Endothelial cell of umbilical vein (primary cell): ENCODE data around the gene CTBP2. TPM values are rescaled to one million over a fixed set of nuclear protein-coding genes. Genes with fewer than 3 reads are reported as not detected.
A peak's percentile ranks its signal among the peaks of the same experiment; 100 is the strongest.

Experiments used
- BruUV-seq: library from RNA; stranded (reverse); fragments of 400-500 nt; replicated peaks from 2 replicates; lab custom pipeline; 2021; lab: Mats Ljungman, UMichigan
- CTCF ChIA-PET: fragments of 300-600, 350-600 bp; sonication (Branson Sonifier 250); formaldehyde crosslinking; loops from one replicate; lab custom pipeline; 2021; ENCODE audit warnings: antibody characterized with exemption, inconsistent platforms; lab: Charles Lee
- POLR2A ChIA-PET: fragments of 300-600, 350-600 bp; sonication (Branson Sonifier 250); formaldehyde crosslinking; loops from one replicate; lab custom pipeline; 2021; ENCODE audit warnings: antibody characterized with exemption, inconsistent platforms; lab: Charles Lee
- DNase-seq: peaks from one replicate; pipeline ENCODE4 v3.0.0-alpha.2; 2011; ENCODE audit warnings: low read depth, low spot score
- FAIRE-seq: peaks from 2 replicates; lab custom pipeline; 2011; peaks lifted over from hg19 to GRCh38; lab: Jason Lieb, UNC
- H2AFZ ChIP-seq: 2 replicates; pipeline ENCODE4 v1.6.0; 2012; ENCODE audit warnings: low read depth, low read length, control low read depth, inconsistent platforms
- H3K27ac ChIP-seq: 2 replicates; pipeline ENCODE4 v1.5.1; 2011; ENCODE audit warnings: low read depth, mild to moderate bottlenecking, control low read depth, low read length, moderate library complexity; ENCODE audit not compliant: insufficient read depth
- H3K27me3 ChIP-seq, 2 experiments: 2 replicates each; pipeline versions ENCODE4 v1.6.0 to v1.6.1; 2011; ENCODE audit warnings: low read length in 2 of 2, mixed read lengths in 1 of 2; ENCODE audit not compliant: control insufficient read depth in 2 of 2, insufficient read depth in 2 of 2
- H3K36me3 ChIP-seq, 2 experiments: 2 replicates in 1 of 2; 3 replicates in 1 of 2; pipeline ENCODE4 v1.5.1; 2011; ENCODE audit warnings: low read length in 2 of 2, mild to moderate bottlenecking in 1 of 2, moderate library complexity in 1 of 2; ENCODE audit not compliant: control insufficient read depth in 2 of 2, insufficient read depth in 2 of 2; ENCODE audit errors: extremely low read depth in 1 of 2
- H3K4me1 ChIP-seq: 3 replicates; pipeline ENCODE4 v1.5.1; 2011; ENCODE audit warnings: mild to moderate bottlenecking, low read length; ENCODE audit not compliant: control insufficient read depth, insufficient read depth; ENCODE audit errors: extremely low read depth
- H3K4me2 ChIP-seq: 2 replicates; pipeline ENCODE4 v1.6.1; 2011; ENCODE audit warnings: low read length, control low read depth, mixed read lengths; ENCODE audit not compliant: insufficient read depth
- H3K4me3 ChIP-seq, 3 experiments: fragments of 200-600 bp in 1 of 3; sonication (generic), shearing (Covaris generic) in 1 of 3; replicated peaks in 1 of 3; 2 replicates each; pipeline ENCODE4 v1.5.1; 2011 to 2016; ENCODE audit warnings: control low read depth in 3 of 3, low read length in 3 of 3, mild to moderate bottlenecking in 2 of 3, inconsistent platforms in 1 of 3, low read depth in 1 of 3, moderate library complexity in 1 of 3; ENCODE audit not compliant: insufficient read depth in 1 of 3
- H3K79me2 ChIP-seq: 2 replicates; pipeline ENCODE4 v1.6.0; 2012; ENCODE audit warnings: low read length, inconsistent platforms; ENCODE audit not compliant: control insufficient read depth, insufficient read depth
- H3K9ac ChIP-seq: replicated peaks from 2 replicates; pipeline ENCODE3; 2011; ENCODE audit warnings: low read length, control low read depth; ENCODE audit not compliant: insufficient read depth; ENCODE audit errors: extremely low read depth
- H3K9me1 ChIP-seq: replicated peaks from 3 replicates; pipeline ENCODE4 v1.6.0; 2011; ENCODE audit warnings: mild to moderate bottlenecking, low read length; ENCODE audit not compliant: control insufficient read depth, insufficient read depth; ENCODE audit errors: extremely low read depth
- H3K9me3 ChIP-seq: replicated peaks from 2 replicates; pipeline ENCODE4 v1.5.1; 2012; ENCODE audit warnings: low read length, inconsistent platforms; ENCODE audit not compliant: control insufficient read depth, insufficient read depth
- H4K20me1 ChIP-seq: replicated peaks from 2 replicates; pipeline ENCODE3; 2011; ENCODE audit warnings: mild to moderate bottlenecking, low read length; ENCODE audit not compliant: control insufficient read depth, insufficient read depth; ENCODE audit errors: extremely low read depth
- FOS ChIP-seq: IDR thresholded peaks from 2 replicates; pipeline ENCODE4 v1.6.1; 2011; ENCODE audit warnings: mild to moderate bottlenecking, low read length, moderate library complexity, borderline replicate concordance; ENCODE audit not compliant: insufficient read depth
- GATA2 ChIP-seq: IDR thresholded peaks from 2 replicates; pipeline ENCODE4 v1.7.0; 2011; ENCODE audit warnings: low read depth, mild to moderate bottlenecking, moderate library complexity, mixed read lengths, low read length; ENCODE audit not compliant: insufficient read length, insufficient read depth
- JUN ChIP-seq: IDR thresholded peaks from 2 replicates; pipeline ENCODE4 v1.6.1; 2011; ENCODE audit warnings: borderline replicate concordance, low read depth; ENCODE audit not compliant: insufficient read length, insufficient read depth
- MYC ChIP-seq: IDR thresholded peaks from one replicate; pipeline ENCODE4 v1.6.1; 2011; ENCODE audit warnings: mild to moderate bottlenecking, low read depth, low read length
- POLR2A ChIP-seq: IDR thresholded peaks from 2 replicates; pipeline ENCODE4 v1.6.1; 2012; ENCODE audit warnings: low read depth, mild to moderate bottlenecking, control low read depth, low read length
- POLR2AphosphoS5 ChIP-seq: IDR thresholded peaks from 2 replicates; pipeline ENCODE4 v1.6.1; 2012; ENCODE audit warnings: low read depth, mild to moderate bottlenecking, control low read depth, low read length, moderate library complexity; ENCODE audit not compliant: insufficient read depth
- dilution Hi-C: fragments of 300-500 bp; cut with MboI; formaldehyde crosslinking; loops from one replicate; pipeline ENCODE4 v1.15.0; 2019; ENCODE audit warnings: low sequenced_read_pairs; ENCODE audit not compliant: extremely low pct_ligation_motif_present
- intact Hi-C: fragments of 100-400 bp; cut with micrococcal nuclease; formaldehyde crosslinking; loops from one replicate; pipeline ENCODE4 v1.10.0; 2022
- polyA plus RNA-seq, 4 experiments: library from polyadenylated mRNA; depleted of rRNA in 3 of 4; stranded (reverse) in 3 of 4; unstranded in 1 of 4; fragments of >200 nt; gene quantifications; 2 replicates each; pipeline versions ENCODE4 v1.2.1 to v1.2.3, GENCODE V29; 2011 to 2012; ENCODE audit warnings: missing spikeins in 1 of 4
- total RNA-seq: library from RNA; stranded (reverse); gene quantifications from 2 replicates; pipeline ENCODE4 v1.2.3, GENCODE V29; 2021
- TF ChIP-seq, protein P1 (sequence below), 2 donors: IDR thresholded peaks; 1 replicate in 1 of 2; 2 replicates in 1 of 2; pipeline ENCODE4 v1.5.1; 2011; ENCODE audit warnings: low read length in 2 of 2, mild to moderate bottlenecking in 2 of 2, moderate library complexity in 2 of 2, control low read depth in 1 of 2, inconsistent platforms in 1 of 2, low read depth in 1 of 2; ENCODE audit not compliant: insufficient read depth in 1 of 2; ENCODE audit errors: extremely low read depth in 1 of 2
- TF ChIP-seq, protein P2 (sequence below): IDR thresholded peaks from 2 replicates; pipeline ENCODE4 v1.6.1; 2011; ENCODE audit not compliant: insufficient read depth, insufficient read length

CTBP2 gene
- total and polyA plus RNA-seq, 2 donors (not counting 3 experiments of a cell fraction or from before 2014, with no cell fraction given), result 118 to 128 TPM

DNA sequence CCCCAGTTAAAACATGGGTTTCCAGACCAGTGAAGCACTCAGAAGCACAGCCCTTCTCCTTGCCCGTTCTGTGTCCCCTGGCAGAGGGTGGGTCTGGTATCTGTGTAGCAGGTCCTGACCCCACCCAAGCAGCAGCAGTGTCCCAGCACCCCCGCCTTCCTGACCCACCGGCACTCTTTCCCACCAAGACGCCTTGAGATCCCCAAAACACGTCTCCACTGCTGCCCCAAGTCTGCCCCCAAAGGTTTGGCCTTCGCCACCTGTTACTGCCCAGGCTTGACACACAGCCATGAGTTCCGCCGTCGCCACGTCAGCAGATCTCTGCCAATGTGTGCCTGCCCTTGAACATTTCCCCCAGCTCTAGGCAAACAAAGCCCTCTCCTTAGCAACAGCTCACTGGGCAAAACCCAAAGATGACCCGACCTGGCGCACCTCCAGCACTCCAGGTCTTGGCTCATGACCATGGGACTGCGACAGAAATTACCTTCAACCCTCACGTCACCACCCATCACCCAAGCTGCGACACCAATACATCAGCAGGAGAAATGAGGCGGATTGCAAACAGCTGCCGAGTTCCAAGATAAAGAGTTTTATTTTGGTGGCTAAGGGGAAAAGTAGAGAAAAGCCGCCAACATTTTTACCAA is 75.6 kb downstream of the CTBP2 start:
- FAIRE-seq, result no peak
- no peak overlapping the region for H2AFZ ChIP-seq

DNA sequence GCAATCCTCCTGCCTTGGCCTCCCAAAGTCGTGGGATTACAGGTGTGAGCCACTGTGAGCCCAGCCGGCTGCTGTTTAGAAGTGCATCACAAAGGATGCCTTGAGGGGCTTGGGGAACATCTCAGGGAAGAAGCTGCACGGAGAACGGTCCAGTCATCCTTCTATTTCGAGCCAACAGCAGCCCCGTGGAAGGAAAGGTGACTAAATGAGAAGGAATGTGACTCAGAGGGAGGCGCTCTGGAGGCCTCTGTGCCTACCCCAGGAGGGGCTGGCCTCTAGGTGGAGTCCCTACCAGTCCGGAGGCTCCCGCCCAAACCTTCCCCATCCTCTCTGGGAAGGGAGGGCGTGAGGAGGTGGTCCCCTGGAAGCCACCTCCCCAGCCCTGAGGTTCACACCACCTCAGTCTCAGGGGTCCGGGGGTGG is 76.2 kb downstream of the CTBP2 start:
- Histone ChIP-seq H3K9me3 (no peaks in the 10 kb centered on the region), H3K4me1 (peaks cover 51% of the 10 kb centered on the region), H3K27me3 (no peaks in the 10 kb centered on the region), H3K4me2 (peak overlapping the region; percentile 23), H3K9ac (peak overlapping the region; percentile 76), H3K27ac (peak overlapping the region; percentile 91), H3K4me3 (no peak overlapping the region), H3K36me3 (peaks cover 2 to 19% of the 10 kb centered on the region in 2 experiments), H3K9me1 (no peaks in the 10 kb centered on the region), H3K79me2 (peaks cover 72% of the 10 kb centered on the region), H4K20me1 (no peaks in the 10 kb centered on the region), H2AFZ (no peak overlapping the region)
- TF ChIP-seq, protein P1, sequence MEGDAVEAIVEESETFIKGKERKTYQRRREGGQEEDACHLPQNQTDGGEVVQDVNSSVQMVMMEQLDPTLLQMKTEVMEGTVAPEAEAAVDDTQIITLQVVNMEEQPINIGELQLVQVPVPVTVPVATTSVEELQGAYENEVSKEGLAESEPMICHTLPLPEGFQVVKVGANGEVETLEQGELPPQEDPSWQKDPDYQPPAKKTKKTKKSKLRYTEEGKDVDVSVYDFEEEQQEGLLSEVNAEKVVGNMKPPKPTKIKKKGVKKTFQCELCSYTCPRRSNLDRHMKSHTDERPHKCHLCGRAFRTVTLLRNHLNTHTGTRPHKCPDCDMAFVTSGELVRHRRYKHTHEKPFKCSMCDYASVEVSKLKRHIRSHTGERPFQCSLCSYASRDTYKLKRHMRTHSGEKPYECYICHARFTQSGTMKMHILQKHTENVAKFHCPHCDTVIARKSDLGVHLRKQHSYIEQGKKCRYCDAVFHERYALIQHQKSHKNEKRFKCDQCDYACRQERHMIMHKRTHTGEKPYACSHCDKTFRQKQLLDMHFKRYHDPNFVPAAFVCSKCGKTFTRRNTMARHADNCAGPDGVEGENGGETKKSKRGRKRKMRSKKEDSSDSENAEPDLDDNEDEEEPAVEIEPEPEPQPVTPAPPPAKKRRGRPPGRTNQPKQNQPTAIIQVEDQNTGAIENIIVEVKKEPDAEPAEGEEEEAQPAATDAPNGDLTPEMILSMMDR (IDR thresholded peaks at IDR 0.05; ENCODE audit: extremely low read depth in 1 of 2, insufficient read depth in 1 of 2, low read depth in 1 of 2, low read length in 2 of 2), result peak; percentile 28 to 52
- no peak for TF ChIP-seq POLR2A
- peak; percentile 37 for TF ChIP-seq POLR2AphosphoS5
- peak; percentile 95 for TF ChIP-seq JUN
- TF ChIP-seq FOS, result peak; percentile 87
- no peak for TF ChIP-seq MYC
- CTCF ChIA-PET, result interaction anchor here (0.9 to 2.8 kb wide), 9 partner anchors 15 to 611 kb away, joined by 3 to 21 read pairs (median 4); no protein-coding TSS in a partner anchor
- DNase-seq, result peak; percentile 93
- intact Hi-C loops, result loop anchor here (1.0 kb wide), 4 partner anchors 8 to 77 kb away; no protein-coding TSS in a partner anchor
- FAIRE-seq, result peak; percentile 99
- dilution Hi-C loops, result no loop called here
- POLR2A ChIA-PET, result interaction anchor here (1.2 kb wide), 1 partner anchor 12 kb away, joined by 3 read pairs; no protein-coding TSS in a partner anchor
- no TSS peak for BruUV-seq

More for the DNA sequence above, 75.6 kb downstream of the CTBP2 start:
- Histone ChIP-seq H3K4me3 (no peak overlapping the region), H4K20me1 (no peaks in the 10 kb centered on the region), H3K27me3 (no peaks in the 10 kb centered on the region), H3K27ac (peak overlapping the region; percentile 91), H3K79me2 (peaks cover 72% of the 10 kb centered on the region), H3K4me2 (peak overlapping the region; percentile 15), H3K9ac (peak overlapping the region; percentile 76), H3K36me3 (peaks cover 2 to 19% of the 10 kb centered on the region in 2 experiments), H3K9me3 (no peaks in the 10 kb centered on the region), H3K9me1 (no peaks in the 10 kb centered on the region), H3K4me1 (peaks cover 51% of the 10 kb centered on the region)
- dilution Hi-C loops (no loop called here), intact Hi-C loops (loop anchor here (1.0 kb wide), 4 partner anchors 8 to 77 kb away; no protein-coding TSS in a partner anchor)
- POLR2A ChIA-PET, result interaction anchor here (1.2 kb wide), 1 partner anchor 12 kb away, joined by 3 read pairs; no protein-coding TSS in a partner anchor
- BruUV-seq, result TSS peak; percentile 29
- CTCF ChIA-PET, result interaction anchor here (0.9 to 2.8 kb wide), 10 partner anchors 9 to 610 kb away, joined by 3 to 21 read pairs (median 5); no protein-coding TSS in a partner anchor
- peak; percentile 89 for DNase-seq
- TF ChIP-seq GATA2, result no peak
- TF ChIP-seq, protein P2, sequence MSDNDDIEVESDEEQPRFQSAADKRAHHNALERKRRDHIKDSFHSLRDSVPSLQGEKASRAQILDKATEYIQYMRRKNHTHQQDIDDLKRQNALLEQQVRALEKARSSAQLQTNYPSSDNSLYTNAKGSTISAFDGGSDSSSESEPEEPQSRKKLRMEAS, result peak; percentile 19
